A673 (cell line): ENCODE data around the gene AMBRA1. TPM values are rescaled to one million over a fixed set of nuclear protein-coding genes. Genes with fewer than 3 reads are reported as not detected.

Source experiments
- BruUV-seq: library from RNA; stranded (reverse); fragments of 400-500 nt; replicated peaks from 2 replicates; lab custom pipeline; 2021; lab: Mats Ljungman, UMichigan
- CTCF ChIA-PET: fragments of 300-600 bp; sonication (Branson Sonifier 250); formaldehyde crosslinking; loops from one replicate; lab custom pipeline; 2022; ENCODE audit warnings: antibody characterized with exemption; lab: Charles Lee
- POLR2A ChIA-PET: fragments of 300-600 bp; sonication (Branson Sonifier 250); formaldehyde crosslinking; loops from one replicate; lab custom pipeline; 2022; ENCODE audit warnings: antibody characterized with exemption; ENCODE audit not compliant: low non-redundant PET; lab: Charles Lee
- DNase-seq: peaks from one replicate; pipeline ENCODE4 v3.0.0-alpha.2; 2015; ENCODE audit warnings: low spot score
- H3K27ac ChIP-seq: fragments of 200-600 bp; sonication (generic); 2 replicates; pipeline ENCODE4 v1.5.1; 2016; ENCODE audit warnings: mixed run types, low read depth, mild to moderate bottlenecking, mixed read lengths, antibody characterized with exemption, low read length; ENCODE audit not compliant: poor library complexity, severe bottlenecking
- H3K27me3 ChIP-seq: fragments of 200-600 bp; sonication (generic); replicated peaks from 2 replicates; pipeline ENCODE4 v1.6.1; 2017; ENCODE audit warnings: mixed run types, low read depth, mild to moderate bottlenecking, mixed read lengths, antibody characterized with exemption, low read length; ENCODE audit not compliant: insufficient read depth, poor library complexity
- H3K36me3 ChIP-seq: fragments of 200-600 bp; sonication (generic); 2 replicates; pipeline ENCODE4 v1.6.1; 2016; ENCODE audit warnings: mixed run types, mild to moderate bottlenecking, mixed read lengths, antibody characterized with exemption, low read length; ENCODE audit not compliant: insufficient read depth, poor library complexity, severe bottlenecking
- H3K4me1 ChIP-seq: fragments of 200-600 bp; sonication (generic); 2 replicates; pipeline ENCODE4 v1.6.1; 2017; ENCODE audit warnings: mixed run types, mild to moderate bottlenecking, mixed read lengths, antibody characterized with exemption, low read length; ENCODE audit not compliant: insufficient read depth, poor library complexity, severe bottlenecking
- H3K4me3 ChIP-seq: fragments of 200-600 bp; sonication (generic); 2 replicates; pipeline ENCODE4 v1.5.1; 2016; ENCODE audit warnings: low read depth, mixed run types, mild to moderate bottlenecking, mixed read lengths, low read length; ENCODE audit not compliant: poor library complexity, severe bottlenecking
- H3K9me3 ChIP-seq: fragments of 200-600 bp; sonication (generic); 2 replicates; pipeline ENCODE4 v1.6.1; 2016; ENCODE audit warnings: mixed run types, low read depth, mild to moderate bottlenecking, mixed read lengths, antibody characterized with exemption, low read length; ENCODE audit not compliant: poor library complexity, severe bottlenecking
- CTCF ChIP-seq: fragments of 300-800, 200-600 bp; sonication (generic); conservative IDR thresholded peaks from 2 replicates; pipeline ENCODE4 v1.5.1; 2017; ENCODE audit warnings: low read depth, mild to moderate bottlenecking, antibody characterized with exemption, low read length, moderate library complexity, mixed read lengths
- EZH2 ChIP-seq: fragments of 200-600 bp; sonication (generic); IDR thresholded peaks from 2 replicates; pipeline ENCODE4 v1.6.1; 2017; ENCODE audit warnings: borderline replicate concordance, low read depth, mild to moderate bottlenecking, mixed read lengths, antibody characterized with exemption, low read length; ENCODE audit not compliant: poor library complexity, severe bottlenecking
- intact Hi-C: fragments of 100-400 bp; cut with micrococcal nuclease; formaldehyde crosslinking; loops from one replicate; pipeline ENCODE4 v1.10.0; 2022; ENCODE audit not compliant: unreplicated experiment
- total RNA-seq: library from RNA; stranded (reverse); gene quantifications from 2 replicates; pipeline ENCODE4 v1.2.3, GENCODE V29; 2021

AMBRA1 gene
- total RNA-seq, 1 experiment from 2014 or later = 78.1 TPM

GRCh38 chr11:46534711-46535110, 59.1 kb downstream of the AMBRA1 start:
- no peak overlapping the region for H3K27ac ChIP-seq
- no peak overlapping the region for H3K4me3 ChIP-seq
- peaks cover 30% of the 10 kb centered on the region for H3K4me1 ChIP-seq
- intact Hi-C loops = loop anchor here (2.0 kb wide), 2 partner anchors 20 to 296 kb away; no protein-coding TSS in a partner anchor
- H3K9me3 ChIP-seq = no peaks in the 10 kb centered on the region
- DNase-seq = no peak
- H3K27me3 ChIP-seq = no peaks in the 10 kb centered on the region
- POLR2A ChIA-PET = no interaction called here
- CTCF ChIA-PET = no interaction called here
- BruUV-seq = no TSS peak
- TF ChIP-seq EZH2 (no peak), CTCF (no peak)
- H3K36me3 ChIP-seq = no peaks in the 10 kb centered on the region

- H3K4me3 ChIP-seq = no peak overlapping the region
- CTCF ChIA-PET = no interaction called here
- POLR2A ChIA-PET = no interaction called here
- peaks cover 30% of the 10 kb centered on the region for H3K4me1 ChIP-seq
- DNase-seq = no peak
- no peaks in the 10 kb centered on the region for H3K36me3 ChIP-seq
- no peak overlapping the region for H3K27ac ChIP-seq
- BruUV-seq = TSS peak; percentile 5
- H3K9me3 ChIP-seq = no peaks in the 10 kb centered on the region
- no peak for TF ChIP-seq CTCF
- no peak for TF ChIP-seq EZH2
- intact Hi-C loops = loop anchor here (2.0 kb wide), 2 partner anchors 19 to 295 kb away; no protein-coding TSS in a partner anchor
- no peaks in the 10 kb centered on the region for H3K27me3 ChIP-seq
Measured at GRCh38 chr11:46533396-46534100, 60.3 kb downstream of the AMBRA1 start.

- TF ChIP-seq EZH2 (no peak), CTCF (no peak)
- no peaks in the 10 kb centered on the region for H3K36me3 ChIP-seq
- peaks cover 8% of the 10 kb centered on the region for H3K4me1 ChIP-seq
- H3K27ac ChIP-seq = no peak overlapping the region
- ChIA-PET CTCF (interaction anchor here (0.5 to 1.3 kb wide), 19 partner anchors 16 to 251 kb away, joined by 3 to 23 read pairs (median 4); partner anchors contain the start of genes AMBRA1 and CHRM4), POLR2A (no interaction called here)
- H3K4me3 ChIP-seq = no peak overlapping the region
- no TSS peak for BruUV-seq
- intact Hi-C loops = loop anchor here (1.0 to 2.0 kb wide), 2 partner anchors 40 to 141 kb away; no protein-coding TSS in a partner anchor
- DNase-seq = no peak
- H3K27me3 ChIP-seq = no peaks in the 10 kb centered on the region
- no peaks in the 10 kb centered on the region for H3K9me3 ChIP-seq
Measured at GRCh38 chr11:46529928-46530574, 63.8 kb downstream of the AMBRA1 start.
